ENCODE results near the gene TUBGCP2. TPM values are rescaled to one million over a fixed set of nuclear protein-coding genes. Genes with fewer than 3 reads are reported as not detected.
"Not testable (repeated sequence)": the region's sequence is repeated elsewhere in the genome, so short reads cannot be mapped to it uniquely, and the experiment has no call there.

TUBGCP2 gene
- polyA plus RNA-seq, 3 donors = 59.2 to 79.8 (median 61.1) TPM

- peak in 9 of 11 donors; percentile 75 to 82 (median 77) for DNase-seq (ENCODE audit: extremely low read depth in 1 of 11, low read depth in 9 of 11, low spot score in 4 of 11)
Observed at GRCh38 chr10:133329491-133330202, 21.0 kb upstream of the TUBGCP2 start.

GRCh38 chr10:133328358-133329343 is 20.0 kb upstream of the TUBGCP2 start:
- DNase-seq (ENCODE audit: extremely low read depth in 1 of 11, low read depth in 9 of 11, low spot score in 4 of 11) = no peak

- DNase-seq (ENCODE audit: extremely low read depth in 1 of 11, low read depth in 9 of 11, low spot score in 4 of 11) = no peak
Observed at GRCh38 chr10:133327651-133328357, 19.1 kb upstream of the TUBGCP2 start.

- no peak for DNase-seq (ENCODE audit: extremely low read depth in 1 of 11, low read depth in 9 of 11, low spot score in 4 of 11)
Observed at GRCh38 chr10:133326745-133327650, 18.3 kb upstream of the TUBGCP2 start.

GRCh38 chr10:133326223-133326551 is 17.5 kb upstream of the TUBGCP2 start:
- DNase-seq (ENCODE audit: extremely low read depth in 1 of 11, low read depth in 9 of 11, low spot score in 4 of 11) = no peak

- no peak for DNase-seq (ENCODE audit: extremely low read depth in 1 of 11, low read depth in 9 of 11, low spot score in 4 of 11)
Observed at GRCh38 chr10:133325440-133326222, 17.0 kb upstream of the TUBGCP2 start.

GRCh38 chr10:133324857-133325260 is 16.2 kb upstream of the TUBGCP2 start:
- DNase-seq (ENCODE audit: extremely low read depth in 1 of 11, low read depth in 9 of 11, low spot score in 4 of 11) = no peak

- DNase-seq (ENCODE audit: extremely low read depth in 1 of 11, low read depth in 9 of 11, low spot score in 4 of 11) = peak in 1 of 11 donors; percentile 37
Observed at GRCh38 chr10:133324198-133324792, 15.6 kb upstream of the TUBGCP2 start.

GRCh38 chr10:133322064-133322709 is 13.5 kb upstream of the TUBGCP2 start:
- not testable (repeated sequence) for DNase-seq (ENCODE audit: extremely low read depth in 1 of 11, low read depth in 9 of 11, low spot score in 4 of 11)

- DNase-seq (ENCODE audit: extremely low read depth in 1 of 11, low read depth in 9 of 11, low spot score in 4 of 11) = not testable (repeated sequence)
Observed at GRCh38 chr10:133320852-133321422, 12.3 kb upstream of the TUBGCP2 start.

- peak in 1 of 11 donors; percentile 46 for DNase-seq (ENCODE audit: extremely low read depth in 1 of 11, low read depth in 9 of 11, low spot score in 4 of 11)
Observed at GRCh38 chr10:133318494-133319127, 9.9 kb upstream of the TUBGCP2 start.

GRCh38 chr10:133316732-133317131 is 8.1 kb upstream of the TUBGCP2 start:
- no peak for DNase-seq (ENCODE audit: extremely low read depth in 1 of 11, low read depth in 9 of 11, low spot score in 4 of 11)

GRCh38 chr10:133316266-133316665 is 7.6 kb upstream of the TUBGCP2 start:
- DNase-seq (ENCODE audit: extremely low read depth in 1 of 11, low read depth in 9 of 11, low spot score in 4 of 11) = no peak

GRCh38 chr10:133315847-133316246 is 7.2 kb upstream of the TUBGCP2 start:
- DNase-seq (ENCODE audit: extremely low read depth in 1 of 11, low read depth in 9 of 11, low spot score in 4 of 11) = no peak

GRCh38 chr10:133314911-133315310 is 6.2 kb upstream of the TUBGCP2 start:
- DNase-seq (ENCODE audit: extremely low read depth in 1 of 11, low read depth in 9 of 11, low spot score in 4 of 11) = no peak

- no peak for DNase-seq (ENCODE audit: extremely low read depth in 1 of 11, low read depth in 9 of 11, low spot score in 4 of 11)
Observed at GRCh38 chr10:133313192-133313591, 4.5 kb upstream of the TUBGCP2 start.
